NCI-H226 (cell line): ENCODE data around the gene MERTK.
"Not testable (repeated sequence)": the region's sequence is repeated elsewhere in the genome, so short reads cannot be mapped to it uniquely, and the experiment has no call there.

ENCODE experiments used
- DNase-seq: peaks from one replicate; pipeline ENCODE4 v3.0.0-alpha.2; 2015

The MERTK gene

DNA sequence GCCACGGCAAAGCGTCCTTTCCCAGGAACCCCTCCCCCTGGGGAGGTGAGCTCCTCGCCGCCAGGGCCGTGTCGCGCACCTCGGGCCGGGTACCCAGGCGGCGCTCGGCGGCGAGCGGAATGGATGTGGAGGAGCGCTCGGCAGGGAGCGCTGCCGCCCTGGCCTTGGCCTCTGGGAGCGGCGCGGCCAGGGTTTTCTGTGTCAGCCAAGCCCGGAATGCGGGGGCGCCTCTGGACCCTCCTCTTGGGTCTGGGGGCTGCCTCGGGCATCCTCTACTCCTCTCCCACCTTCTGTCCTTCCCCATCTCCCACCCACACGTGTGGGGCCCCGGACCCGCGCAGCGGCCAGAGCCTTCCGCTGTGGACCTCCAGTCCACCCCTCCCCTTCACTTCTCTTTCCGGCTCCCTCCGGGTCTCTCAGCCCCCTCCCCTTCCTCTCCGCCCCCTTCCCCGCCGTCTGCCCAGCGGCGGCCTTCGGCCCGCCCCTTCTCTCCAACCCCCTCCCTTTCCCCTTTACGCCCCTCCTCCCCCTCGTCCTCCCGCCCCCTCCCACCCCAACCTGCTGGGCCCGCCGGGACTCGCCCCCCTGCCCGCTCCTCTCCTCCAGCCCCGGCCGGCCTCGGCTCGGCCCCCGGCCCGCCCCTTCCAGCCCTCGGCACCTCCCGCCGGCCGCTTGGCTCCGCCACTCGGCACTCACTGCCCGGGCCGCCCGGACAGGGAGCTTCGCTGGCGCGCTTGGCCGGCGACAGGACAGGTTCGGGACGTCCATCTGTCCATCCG is at the start of gene MERTK:
MERTK (plus strand) TSS at position 684 of the 779 bp plus-strand sequence. CDS start 129 bp downstream, outside the sequence.
- peak; percentile 65 for DNase-seq

DNA sequence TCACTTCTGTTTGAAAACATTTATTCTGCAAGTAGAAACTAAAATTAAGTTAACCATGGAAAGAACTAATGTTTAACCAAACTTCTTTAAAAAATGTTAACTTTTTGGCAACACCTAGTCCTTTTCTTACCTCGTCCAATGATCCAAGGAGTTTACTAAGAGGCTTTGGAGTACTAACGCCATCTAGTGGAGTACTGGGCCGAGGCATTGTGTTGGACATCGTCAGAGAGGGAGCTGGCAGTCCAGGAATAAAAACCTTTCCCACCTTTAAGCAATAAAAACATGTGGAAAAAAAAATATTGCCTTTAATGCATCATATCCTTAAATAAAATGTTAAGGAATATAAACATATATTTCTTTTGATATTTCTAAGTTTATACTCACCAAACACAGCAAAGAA is 47.8 kb upstream of the MERTK start:
- not testable (repeated sequence) for DNase-seq

DNA sequence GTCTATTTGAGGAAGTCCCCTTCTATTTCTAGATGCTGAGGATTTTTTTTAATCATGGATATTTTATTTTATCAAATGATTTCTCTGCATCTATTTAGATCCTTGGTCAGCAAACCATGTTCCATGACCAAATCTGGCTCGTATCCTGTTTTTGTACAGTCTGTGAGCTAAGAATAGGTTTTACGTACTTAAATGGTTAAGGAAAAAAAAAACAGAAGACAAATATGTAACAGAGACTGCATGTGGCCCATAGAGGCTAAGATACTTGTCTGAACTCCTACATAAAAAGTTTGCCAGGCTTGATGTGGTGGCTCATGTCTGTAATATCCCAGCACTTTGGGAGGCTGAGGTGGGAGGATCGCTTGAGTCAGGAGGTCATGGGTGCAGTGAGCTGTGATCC is 45.9 kb upstream of the MERTK start:
- DNase-seq: not testable (repeated sequence)

DNA sequence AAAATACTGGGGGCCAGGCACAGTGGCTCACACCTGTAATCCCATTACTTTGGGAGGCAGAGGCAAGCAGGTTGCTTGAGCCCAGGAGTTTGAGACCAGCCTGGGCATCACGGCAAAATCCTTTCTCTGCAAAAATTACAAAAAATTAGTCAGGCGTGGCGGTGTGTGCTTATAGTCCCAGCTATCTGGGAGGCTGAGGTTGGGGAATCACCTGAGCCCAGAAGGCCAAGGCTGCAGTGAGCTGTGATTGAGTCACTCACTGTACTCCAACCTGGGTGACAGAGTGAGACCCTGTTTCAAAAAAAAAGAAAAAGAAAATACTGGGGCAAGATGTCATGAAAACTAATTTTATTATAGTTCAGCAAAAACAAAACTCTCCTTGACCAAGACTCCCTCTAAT is 38.4 kb upstream of the MERTK start:
- DNase-seq: not testable (repeated sequence)

DNA sequence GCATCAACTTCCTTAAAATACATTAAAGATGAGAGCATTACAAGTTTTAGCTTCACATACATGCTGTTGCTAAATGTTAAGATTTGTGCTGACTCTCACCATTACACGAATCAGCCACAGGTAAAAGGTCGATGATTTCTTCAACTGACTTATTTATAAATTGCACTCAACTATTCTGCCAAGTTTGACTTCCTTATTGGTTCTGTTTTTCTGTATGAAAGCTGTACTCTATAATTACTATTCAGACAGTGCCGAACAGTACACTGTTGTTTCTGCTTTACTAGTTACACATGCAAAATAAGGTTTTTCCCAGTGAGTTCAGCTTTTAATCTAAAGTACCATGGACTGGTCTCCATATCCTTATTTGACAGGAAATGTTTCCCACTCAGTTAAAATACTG is 33.3 kb upstream of the MERTK start:
- DNase-seq: not testable (repeated sequence)

DNA sequence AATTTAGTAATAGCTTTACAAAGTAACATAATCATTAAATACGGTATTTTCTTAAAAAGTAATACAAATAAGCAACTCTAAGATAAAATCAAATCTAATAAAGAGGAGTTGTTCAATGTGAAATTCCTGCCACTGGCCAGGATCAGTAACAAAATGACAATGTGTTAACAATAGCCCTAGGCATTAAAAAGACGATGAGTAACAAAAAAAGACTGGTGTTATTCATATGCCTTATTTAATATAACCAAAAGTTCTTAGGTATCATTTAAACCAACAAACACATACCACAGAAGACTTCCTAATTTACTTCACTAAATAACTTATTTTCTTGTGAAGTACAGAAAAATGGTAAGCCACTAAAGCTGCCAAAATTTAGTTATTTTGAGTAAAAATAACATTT is 25.6 kb upstream of the MERTK start:
- not testable (repeated sequence) for DNase-seq

DNA sequence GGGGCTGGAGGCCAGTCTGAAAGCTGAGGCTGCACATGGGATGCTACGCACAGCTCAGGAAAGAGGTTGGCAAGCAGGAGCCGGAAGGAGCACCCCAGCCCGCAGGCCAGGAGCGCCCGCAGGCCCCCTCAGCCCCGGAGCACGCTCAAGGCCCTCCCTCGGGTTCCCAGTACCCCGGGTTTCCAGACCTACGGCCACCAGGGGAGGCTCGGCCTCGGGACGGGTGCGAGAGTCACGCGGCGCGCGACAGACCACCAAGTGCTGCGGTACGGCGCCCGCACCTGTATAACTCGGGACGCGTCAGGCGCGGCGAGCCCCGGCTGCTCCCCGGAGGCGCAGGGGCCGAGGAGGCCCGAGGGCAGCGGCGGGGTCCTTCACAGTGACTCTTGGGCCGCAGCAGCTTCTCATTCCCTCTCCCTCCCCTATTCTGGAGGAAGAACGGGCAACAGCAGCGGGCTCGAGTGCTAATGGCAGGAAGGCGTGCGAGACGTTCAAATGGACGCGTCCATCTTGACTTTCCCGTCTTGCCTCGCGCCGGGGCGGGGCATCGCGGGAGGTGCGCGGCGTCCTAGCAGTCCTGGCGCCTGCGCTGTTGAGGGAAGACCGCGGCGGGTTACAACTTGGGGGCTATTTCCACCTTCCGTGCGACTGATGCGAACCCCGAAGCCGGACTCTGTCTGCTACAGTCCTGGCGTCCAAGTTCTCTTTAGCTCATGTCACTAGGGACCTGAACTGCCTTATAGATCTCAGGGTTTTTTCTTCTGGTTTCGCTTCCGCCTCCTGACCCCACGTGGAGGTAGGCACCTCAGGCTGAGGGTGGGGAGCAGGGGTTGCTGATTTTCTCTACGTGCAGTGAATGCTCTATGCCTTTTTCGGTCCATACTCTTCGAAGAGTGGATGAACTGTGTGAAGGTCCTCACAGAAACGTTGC is 14.5 kb upstream of the MERTK start, which contains the start of gene ANAPC1:
ANAPC1 (minus strand) TSS at position 533 of the 931 bp plus-strand sequence. CDS start 3,368 bp downstream, outside the sequence.
- DNase-seq: peak; percentile 83

DNA sequence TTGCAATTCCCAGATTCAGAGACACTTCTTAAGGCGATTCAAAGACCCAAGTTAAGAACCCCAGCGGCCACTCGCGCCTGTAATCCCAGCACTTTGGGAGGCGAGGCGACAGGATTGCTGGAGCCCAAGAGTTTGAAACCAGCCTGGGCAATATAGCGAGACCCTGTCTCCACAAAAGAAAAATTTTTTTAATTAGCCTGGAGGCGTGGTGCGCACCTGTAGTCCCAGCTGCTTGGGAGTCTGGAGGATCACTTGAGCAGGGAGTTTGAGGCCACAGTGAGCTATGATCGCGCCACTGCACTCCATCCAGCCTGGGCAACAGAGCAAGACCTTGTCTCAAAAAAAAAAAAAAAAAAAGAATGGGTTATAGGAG is 13.8 kb upstream of the MERTK start:
- DNase-seq: no peak

DNA sequence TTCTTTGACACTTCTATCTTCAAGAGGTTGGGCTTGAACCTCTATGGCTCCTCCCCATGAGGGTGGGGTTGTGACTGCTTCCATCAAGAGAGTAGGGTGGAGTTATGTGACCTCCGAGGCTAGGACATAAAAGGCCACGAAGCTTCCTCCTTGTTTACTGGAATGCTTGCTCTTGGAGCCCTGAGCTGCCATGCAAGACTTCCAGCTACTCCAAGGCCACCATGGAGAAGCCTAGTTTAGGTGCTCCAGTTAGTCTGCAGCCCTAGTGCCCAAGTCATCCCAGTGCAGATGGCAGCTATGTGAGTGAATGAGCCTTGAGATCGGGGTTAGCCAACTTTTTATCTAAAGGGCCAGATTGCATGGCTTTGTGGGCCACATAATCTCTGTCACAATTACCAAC is 2.4 kb upstream of the MERTK start:
- DNase-seq: no peak

DNA sequence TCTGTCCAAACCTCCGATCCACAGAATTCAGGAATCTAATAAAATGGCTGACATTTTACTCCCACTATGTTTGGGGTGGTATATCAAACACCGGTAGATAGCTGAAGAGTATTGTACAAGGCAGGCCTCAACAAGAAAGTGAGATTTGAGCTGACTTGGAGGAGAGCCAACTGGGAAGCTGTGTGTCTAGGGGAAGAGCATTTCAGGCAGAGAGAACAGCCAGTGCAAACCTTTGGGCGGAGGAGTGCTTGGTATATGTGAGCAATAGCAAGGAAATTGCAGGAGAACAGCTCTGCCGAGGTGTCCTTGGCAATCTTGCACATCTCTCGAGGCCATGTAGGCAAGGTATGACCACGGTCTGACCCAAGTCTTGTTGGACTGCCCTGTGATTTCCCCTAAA is 1.8 kb upstream of the MERTK start:
- DNase-seq: no peak

DNA sequence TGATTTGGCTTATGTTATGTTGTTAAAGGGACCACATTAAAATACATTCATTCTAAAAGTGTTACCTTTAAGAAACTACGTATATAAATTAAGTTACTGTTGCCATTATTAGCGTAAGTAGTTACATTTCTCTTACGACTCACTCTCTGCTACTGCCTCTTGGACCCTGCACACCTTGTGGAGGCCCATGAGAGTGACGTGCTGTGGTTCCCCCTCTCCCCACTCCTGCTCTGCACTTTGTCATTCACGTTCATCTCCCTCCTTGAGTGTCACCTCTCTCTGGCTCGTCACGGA is 830 bp upstream of the MERTK start:
- no peak for DNase-seq

DNA sequence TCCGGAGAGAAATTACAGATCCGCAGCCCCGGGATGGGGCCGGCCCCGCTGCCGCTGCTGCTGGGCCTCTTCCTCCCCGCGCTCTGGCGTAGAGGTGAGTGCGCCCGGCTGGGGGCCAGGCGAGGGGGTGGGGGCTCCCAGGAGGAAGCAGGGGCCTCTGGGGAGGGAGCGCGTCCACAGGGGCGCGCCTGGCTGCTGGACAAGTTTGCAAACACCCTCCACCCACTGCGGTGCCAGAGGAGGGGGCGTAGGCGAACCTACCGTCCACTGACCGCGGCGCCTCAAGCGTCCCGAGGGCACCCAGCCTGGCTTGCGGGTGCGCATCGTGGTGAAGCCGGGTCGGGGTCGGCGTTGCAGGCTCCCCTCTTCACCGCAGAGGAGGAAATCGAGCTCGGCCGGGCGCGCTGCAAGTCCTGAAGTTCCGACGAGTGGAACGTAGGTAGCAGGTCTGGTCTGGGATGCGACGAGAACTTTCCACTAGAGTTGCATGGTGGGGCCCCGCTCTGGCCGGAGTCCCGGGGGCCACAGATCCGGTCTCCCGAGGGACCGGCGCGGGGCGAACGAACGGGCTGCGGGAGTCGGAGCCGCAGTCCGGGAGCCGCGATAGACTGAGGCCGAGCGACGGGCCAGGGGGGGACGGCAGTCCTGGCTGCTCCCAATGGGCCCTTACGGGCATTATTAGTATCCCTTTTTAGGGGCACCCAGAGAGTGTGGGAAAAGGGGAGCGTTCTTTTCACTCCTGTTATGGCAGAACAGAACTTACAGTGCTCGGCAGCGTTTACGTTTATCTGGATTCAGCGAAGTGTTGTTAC is 502 bp downstream of the MERTK start:
- no peak for DNase-seq

DNA sequence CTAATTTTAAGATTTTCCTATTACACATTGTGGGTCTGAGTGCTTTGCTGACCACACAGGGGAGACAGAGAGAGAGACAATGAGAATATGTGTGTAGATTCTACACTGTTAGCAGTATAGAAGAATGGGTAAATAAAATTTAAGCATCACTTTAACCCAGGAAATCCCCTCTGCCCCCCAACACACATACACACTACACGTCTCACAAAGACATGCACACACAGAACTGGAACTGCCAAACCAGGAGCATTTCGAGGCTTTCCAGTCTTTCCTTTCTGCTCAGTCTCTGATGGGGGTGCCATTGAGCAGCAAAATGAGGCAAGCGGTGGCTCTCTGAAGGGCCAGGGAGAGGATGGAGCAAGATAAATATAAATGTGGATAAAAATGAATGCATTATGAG is 2.5 kb downstream of the MERTK start:
- DNase-seq: peak; percentile 37

DNA sequence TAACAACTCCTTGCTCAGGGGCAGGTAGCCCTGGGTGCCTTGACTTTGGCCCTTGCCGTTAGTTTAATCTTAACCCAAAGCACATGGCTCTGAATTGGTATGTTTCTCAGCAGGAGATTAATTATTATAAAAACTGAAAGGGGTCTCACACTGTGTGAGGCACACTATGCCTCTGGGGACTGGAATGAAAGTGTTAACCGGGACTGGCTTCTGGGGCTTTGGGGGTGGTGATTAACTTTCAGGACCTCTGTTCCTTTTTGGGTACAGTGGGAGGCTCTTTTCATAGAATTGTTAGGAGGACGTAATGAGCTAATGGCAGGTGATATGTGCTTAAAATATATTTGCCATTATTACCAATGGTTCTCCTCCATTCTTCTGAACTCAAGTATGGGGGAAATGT is 5.1 kb downstream of the MERTK start:
- DNase-seq: no peak

DNA sequence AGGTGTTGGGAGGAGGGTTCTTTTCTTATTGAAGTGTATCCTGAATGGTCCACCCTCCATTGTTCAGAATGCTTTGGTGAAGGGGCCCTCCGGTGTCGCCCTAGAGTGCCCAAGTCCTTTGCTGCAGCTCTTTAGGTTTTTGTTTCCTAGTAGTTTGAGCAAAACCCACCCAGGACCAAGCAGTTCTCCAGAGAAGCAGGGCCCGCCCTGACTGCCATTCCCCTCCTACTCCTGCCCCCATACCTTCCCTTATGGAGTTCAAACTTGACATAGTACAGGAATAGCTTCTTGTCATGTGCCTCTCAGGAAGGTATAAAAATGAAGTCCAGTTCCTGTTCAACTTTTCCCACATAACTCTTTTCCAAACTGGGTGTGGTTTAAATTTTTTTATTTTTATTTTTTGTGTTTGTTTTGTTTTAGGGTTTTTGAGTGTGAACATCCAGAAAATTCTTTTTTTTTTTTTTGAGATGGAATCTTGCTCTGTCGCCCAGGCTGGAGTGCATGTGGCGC is 5.6 kb downstream of the MERTK start:
- no peak for DNase-seq

DNA sequence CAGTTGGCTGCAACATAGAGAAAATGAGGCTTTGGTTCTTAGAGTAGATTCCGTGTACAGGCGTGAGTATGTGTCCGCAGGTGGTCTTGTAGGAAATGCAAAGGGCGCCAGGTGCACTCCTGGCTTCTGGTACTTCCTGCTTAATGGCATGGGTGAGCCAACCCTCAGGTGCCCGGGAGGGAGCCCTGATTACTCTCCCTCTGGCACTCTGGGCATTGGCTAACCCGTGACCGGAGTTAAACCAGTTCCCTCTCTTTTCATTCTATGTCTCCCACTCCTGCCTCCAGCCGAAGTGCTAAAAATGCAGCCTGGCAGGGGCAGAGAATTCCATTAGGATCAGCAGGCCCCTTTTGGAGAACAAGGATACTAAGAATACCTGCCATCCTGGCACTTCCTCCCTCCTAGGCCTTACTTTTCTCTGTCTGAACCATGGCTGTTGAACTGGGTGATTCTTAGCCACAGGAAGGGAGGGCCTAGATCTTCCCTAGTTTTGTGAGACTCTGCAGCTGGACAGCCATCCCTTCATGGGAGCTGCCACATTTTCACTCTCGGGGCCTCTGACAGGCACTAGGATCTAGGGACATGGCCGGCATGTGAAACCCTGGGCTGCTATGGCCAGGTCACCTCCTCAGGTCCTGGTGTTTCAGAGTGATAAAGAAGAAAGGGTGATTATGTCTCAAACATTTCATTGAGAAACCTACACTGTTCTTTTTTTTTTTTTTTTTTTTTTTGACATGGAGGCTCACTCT is 6.5 kb downstream of the MERTK start:
- no peak for DNase-seq

DNA sequence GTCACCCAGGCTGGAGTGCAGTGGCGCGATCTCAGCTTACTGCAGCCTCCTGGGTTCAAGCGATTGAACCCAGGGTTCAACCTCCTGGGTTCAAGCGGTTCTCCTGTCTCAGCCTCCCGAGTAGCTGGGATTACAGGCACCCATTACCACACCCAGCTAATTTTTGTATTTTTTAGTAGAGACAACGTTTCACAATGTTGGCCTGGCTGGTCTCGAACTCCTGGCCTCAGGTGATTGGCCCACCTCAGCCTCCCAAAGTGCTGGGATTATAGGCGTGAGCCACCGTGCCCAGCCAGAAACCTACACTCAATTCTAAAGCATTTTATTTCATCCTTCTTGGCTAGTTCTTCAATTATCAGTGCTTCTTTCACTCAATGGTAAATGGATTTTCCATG is 7.1 kb downstream of the MERTK start:
- not testable (repeated sequence) for DNase-seq

DNA sequence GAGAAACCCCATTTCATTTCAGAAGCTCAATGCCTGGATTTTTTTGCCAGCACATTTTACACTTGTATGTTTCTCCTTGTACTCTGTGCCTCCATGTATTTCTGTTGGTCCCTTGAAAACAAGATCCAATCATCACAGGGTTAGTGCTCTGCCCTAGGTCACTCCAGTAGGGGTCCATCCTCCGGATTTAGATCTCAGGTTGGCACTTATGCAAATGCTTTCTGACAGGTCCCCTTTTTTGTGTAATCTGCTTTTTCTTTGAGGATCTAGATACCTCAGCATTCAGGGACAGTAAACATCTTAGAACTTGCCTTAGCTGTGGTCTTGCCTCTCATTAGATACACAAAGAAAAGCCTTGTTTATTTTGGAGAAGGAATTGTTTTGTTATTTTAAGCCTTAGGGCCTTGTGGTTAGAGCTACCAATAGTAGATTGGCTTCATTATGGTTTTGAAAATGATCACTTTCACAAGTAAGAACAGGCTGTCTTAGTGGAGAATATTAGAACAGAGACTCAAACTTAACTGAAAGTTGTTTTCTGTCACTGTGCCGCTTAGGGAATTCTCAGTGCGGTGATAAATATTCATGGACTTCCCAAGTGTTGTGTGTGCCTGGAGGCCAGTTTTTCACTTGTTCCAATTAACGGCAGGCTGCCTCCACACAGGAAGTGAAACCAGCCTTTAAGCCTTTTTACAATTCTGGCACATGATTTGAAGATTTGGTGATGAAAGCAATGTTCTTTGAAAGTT is 7.8 kb downstream of the MERTK start:
- DNase-seq: no peak

DNA sequence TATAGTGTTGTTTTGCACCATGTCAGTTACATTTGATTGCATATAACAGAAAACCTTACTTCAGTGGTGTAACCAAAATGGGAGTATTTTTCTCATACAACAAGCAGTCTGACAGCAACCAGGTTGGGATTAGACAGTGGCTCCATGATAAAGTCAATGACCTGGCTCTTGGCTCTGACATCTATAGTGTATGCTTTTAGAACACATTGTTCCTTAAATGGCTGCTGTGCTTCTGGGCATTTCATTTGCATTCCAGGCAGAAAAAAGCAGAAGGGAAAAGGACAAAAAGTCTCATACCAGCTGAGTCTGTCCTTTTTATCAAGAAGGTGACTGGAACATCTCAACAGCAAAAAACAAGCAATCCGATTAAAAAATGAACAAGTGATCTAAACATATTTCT is 10.2 kb downstream of the MERTK start:
- DNase-seq: no peak

DNA sequence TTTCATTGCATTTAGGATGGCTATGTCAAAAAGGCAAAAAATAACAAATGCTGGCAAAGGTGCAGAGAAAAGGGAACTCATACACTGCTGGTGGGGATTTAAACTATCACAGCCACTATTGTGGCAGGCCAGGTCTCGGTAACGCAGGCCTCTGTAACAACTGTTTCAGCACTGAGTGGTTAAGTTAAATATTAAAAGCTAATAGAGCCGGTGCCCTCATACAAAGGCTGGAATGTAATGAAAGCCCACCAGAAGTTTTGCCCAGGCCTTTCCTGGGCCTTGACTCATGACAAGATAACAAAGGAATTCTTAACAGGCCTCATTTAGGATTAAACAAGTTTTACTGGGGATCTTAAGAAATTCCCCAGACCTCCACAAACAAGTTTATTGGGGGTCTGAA is 10.7 kb downstream of the MERTK start:
- no peak for DNase-seq

DNA sequence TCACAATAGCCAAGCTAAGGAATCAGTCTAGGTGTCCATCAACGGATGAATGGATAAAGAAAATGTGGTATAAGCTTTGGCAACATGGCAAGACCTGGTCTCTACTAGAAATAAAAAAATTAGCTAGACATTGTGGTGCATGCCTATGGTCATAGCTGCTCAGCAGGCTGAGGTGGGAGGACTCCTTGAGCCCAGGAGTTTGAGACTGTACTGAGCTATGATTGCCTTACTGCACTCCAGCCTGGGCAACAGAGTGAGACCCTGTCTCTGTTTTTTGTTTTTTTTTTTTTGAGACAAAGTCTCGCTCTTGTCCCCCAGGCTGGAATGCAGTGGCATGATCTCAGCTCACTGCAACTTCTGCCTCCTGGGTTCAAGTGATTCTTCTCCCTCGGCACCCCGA is 11.6 kb downstream of the MERTK start:
- DNase-seq: not testable (repeated sequence)
